Esophagus muscularis mucosa (tissue), 4 donors: ENCODE results near the gene SERTAD1. TPM values are rescaled to one million over a fixed set of nuclear protein-coding genes. Genes with fewer than 3 reads are reported as not detected.

Experiments
- DNase-seq: peaks from one replicate; pipeline ENCODE4 v3.0.0-alpha.2; 2017; ENCODE audit errors: extremely low spot score
- H3K27ac ChIP-seq, 4 donors: fragments of 200-600 bp; sonication (generic); replicated peaks in 1 of 4; 1 replicate in 3 of 4; 2 replicates in 1 of 4; pipeline ENCODE4 v1.5.1; 2016 to 2019; ENCODE audit warnings: mild to moderate bottlenecking in 1 of 4
- H3K27me3 ChIP-seq, 4 donors: fragments of 200-600 bp; sonication (generic); one replicate each; pipeline versions ENCODE4 v1.5.1 to v1.6.0; 2016 to 2019
- H3K36me3 ChIP-seq, 4 donors: fragments of 200-600 bp; sonication (generic); one replicate each; pipeline ENCODE4 v1.5.1; 2016 to 2019
- H3K4me1 ChIP-seq, 4 donors: fragments of 200-600 bp; sonication (generic); one replicate each; pipeline ENCODE4 v1.5.1; 2016 to 2019
- H3K4me3 ChIP-seq, 4 donors: fragments of 200-600 bp; sonication (generic); 1 replicate in 2 of 4; 2 replicates in 2 of 4; pipeline ENCODE4 v1.5.1; 2016 to 2019; ENCODE audit warnings: mild to moderate bottlenecking in 4 of 4, moderate library complexity in 1 of 4
- H3K9me3 ChIP-seq, 4 donors: fragments of 200-600 bp; sonication (generic); 1 replicate in 3 of 4; 2 replicates in 1 of 4; pipeline ENCODE4 v1.5.1; 2016 to 2019
- EP300 ChIP-seq: sonication (generic); formaldehyde crosslinking; IDR thresholded peaks from one replicate; pipeline ENCODE4 v1.6.1; 2017; ENCODE audit warnings: antibody characterized with exemption
- POLR2A ChIP-seq: fragments of 450-650 bp; IDR thresholded peaks from one replicate; pipeline ENCODE4 v1.6.1; 2017; ENCODE audit warnings: antibody characterized with exemption, moderate library complexity, mild to moderate bottlenecking, low read depth
- POLR2AphosphoS5 ChIP-seq, 2 donors: sonication (generic); formaldehyde crosslinking; IDR thresholded peaks; one replicate each; pipeline ENCODE4 v1.6.1; 2017; ENCODE audit warnings: antibody characterized with exemption in 2 of 2
- WGBS: methylation state at CpG from one replicate; pipeline ENCODE4 v1.1.5; 2018; 5-methylcytosine and 5-hydroxymethylcytosine counted together
- intact Hi-C: fragments of 100-400 bp; cut with DNase I; formaldehyde crosslinking; loops from one replicate; pipeline ENCODE4 v1.15.1; 2023
- total RNA-seq, 4 donors: library from RNA; depleted of rRNA; stranded (reverse); fragments of >200 nt; gene quantifications; one replicate each; pipeline versions ENCODE4 v1.1.0 to v1.2.1, GENCODE V29; 2016
- TF ChIP-seq, protein P1 (sequence below), 3 experiments: fragments of 200-600 bp in 2 of 3; fragments of 450-650 bp in 1 of 3; sonication (generic) in 2 of 3; IDR thresholded peaks; one replicate each; pipeline ENCODE4 v1.5.1; 2017 to 2019; ENCODE audit warnings: antibody characterized with exemption in 3 of 3, mild to moderate bottlenecking in 2 of 3, moderate library complexity in 1 of 3

The SERTAD1 gene
- total RNA-seq, 4 donors from 2014 or later = 13.7 to 73.1 (median 22.5) TPM

DNA sequence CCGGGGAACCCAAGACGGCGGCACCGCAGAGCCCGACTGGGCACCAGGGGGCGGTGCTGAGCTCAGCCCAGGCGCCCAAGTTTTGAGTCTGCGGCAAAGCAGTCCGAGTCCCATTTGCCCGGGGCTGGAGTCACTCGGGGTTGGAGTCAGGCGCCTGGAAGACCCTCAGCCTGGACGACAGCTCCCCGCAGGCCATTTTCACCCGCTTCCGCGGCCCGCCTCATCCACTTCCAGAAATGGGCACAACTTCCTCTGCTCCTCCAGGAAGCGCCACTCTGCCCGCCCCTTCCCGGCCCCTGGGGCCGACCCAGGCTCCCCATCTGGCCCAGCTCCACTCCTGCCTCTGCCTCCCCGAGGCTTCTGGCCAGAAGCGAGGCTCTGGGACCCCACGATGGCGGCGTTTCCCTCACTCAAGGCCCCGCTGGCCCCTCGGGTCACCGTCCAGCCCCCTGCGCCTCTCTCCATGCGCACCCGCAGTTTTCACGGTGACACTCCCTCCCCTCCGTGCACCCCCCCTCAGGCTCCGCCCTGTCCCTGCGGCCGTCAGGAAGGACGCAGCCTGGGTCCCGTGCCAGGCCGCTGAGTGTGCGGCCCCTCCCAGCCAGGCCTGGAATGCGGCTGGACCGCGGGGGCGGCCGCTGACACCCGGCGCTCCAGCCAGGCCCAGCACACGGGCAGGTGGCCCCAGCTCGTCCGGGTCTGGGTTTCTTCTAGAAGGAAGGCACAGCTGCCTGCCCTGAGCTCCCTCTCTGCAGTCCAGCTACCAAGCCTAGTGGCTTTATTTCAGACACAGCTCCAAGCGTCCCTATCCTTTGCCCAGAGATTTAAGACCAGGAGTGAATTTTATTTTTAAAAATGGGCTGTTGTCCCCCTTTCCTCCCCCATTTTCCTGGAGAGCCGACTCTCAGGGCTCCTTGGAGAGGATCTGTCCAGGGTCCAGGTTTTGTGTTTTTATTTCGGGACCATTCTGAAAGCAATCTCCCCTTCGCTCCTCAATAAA, 4.7 kb downstream of the SERTAD1 start:
- Histone ChIP-seq H3K9me3 (no peaks in the 10 kb centered on the region), H3K4me3 (peak overlapping the region; percentile 63 to 77 (median 67)), H3K27ac (peak overlapping the region; percentile 98 to 100 (median 100)), H3K4me1 (peaks cover 41 to 67% (median 54%) of the 10 kb centered on the region in 4 donors), H3K27me3 (no peaks in the 10 kb centered on the region), H3K36me3 (peaks cover 10 to 20% (median 13%) of the 10 kb centered on the region in 4 donors)
- 4% methylated on average over 26 of the region's 56 CpGs for WGBS
- intact Hi-C loops = loop anchor here (1.0 kb wide), 1 partner anchor 23 kb away; the partner anchor contains the start of gene SERTAD3
- peak; percentile 97 for DNase-seq
- peak; percentile 88 for TF ChIP-seq POLR2A
- TF ChIP-seq POLR2AphosphoS5 (IDR thresholded peaks at IDR 0.05) = peak; percentile 98 to 99
- TF ChIP-seq EP300 = no peak
- TF ChIP-seq, protein P1, sequence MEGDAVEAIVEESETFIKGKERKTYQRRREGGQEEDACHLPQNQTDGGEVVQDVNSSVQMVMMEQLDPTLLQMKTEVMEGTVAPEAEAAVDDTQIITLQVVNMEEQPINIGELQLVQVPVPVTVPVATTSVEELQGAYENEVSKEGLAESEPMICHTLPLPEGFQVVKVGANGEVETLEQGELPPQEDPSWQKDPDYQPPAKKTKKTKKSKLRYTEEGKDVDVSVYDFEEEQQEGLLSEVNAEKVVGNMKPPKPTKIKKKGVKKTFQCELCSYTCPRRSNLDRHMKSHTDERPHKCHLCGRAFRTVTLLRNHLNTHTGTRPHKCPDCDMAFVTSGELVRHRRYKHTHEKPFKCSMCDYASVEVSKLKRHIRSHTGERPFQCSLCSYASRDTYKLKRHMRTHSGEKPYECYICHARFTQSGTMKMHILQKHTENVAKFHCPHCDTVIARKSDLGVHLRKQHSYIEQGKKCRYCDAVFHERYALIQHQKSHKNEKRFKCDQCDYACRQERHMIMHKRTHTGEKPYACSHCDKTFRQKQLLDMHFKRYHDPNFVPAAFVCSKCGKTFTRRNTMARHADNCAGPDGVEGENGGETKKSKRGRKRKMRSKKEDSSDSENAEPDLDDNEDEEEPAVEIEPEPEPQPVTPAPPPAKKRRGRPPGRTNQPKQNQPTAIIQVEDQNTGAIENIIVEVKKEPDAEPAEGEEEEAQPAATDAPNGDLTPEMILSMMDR (IDR thresholded peaks at IDR 0.05) = peak; percentile 88 to 95 (median 91)

DNA sequence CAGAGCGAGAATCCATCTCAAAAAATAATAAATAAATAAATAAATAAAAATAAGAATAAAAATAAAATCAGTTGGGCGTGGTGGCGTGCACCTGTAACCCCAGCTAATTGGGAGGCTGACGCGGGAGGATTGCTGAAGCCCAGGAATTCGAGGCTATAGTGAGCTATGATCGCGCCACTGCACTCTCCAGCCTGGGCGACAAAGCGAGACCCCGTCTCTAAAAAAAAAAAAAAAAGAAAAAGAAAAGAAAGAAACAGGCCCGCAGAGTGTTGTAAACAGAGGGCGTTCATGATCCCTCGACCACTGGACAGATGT, 5.4 kb downstream of the SERTAD1 start:
- WGBS = 54% methylated on average over 14 of the region's 14 CpGs
- no peaks in the 10 kb centered on the region for H3K27me3 ChIP-seq
- H3K4me3 ChIP-seq = peak overlapping the region; percentile 63 to 77 (median 67)
- TF ChIP-seq EP300 (no peak), POLR2AphosphoS5 (IDR thresholded peaks at IDR 0.05) (no peak), POLR2A (no peak)
- TF ChIP-seq, protein P1 (IDR thresholded peaks at IDR 0.05) = no peak
- peaks cover 10 to 20% (median 13%) of the 10 kb centered on the region in 4 donors for H3K36me3 ChIP-seq
- DNase-seq = no peak
- H3K4me1 ChIP-seq = peaks cover 41 to 68% (median 54%) of the 10 kb centered on the region in 4 donors
- no peaks in the 10 kb centered on the region for H3K9me3 ChIP-seq
- H3K27ac ChIP-seq = peak overlapping the region; percentile 98 to 100 (median 100)
- intact Hi-C loops = no loop called here

DNA sequence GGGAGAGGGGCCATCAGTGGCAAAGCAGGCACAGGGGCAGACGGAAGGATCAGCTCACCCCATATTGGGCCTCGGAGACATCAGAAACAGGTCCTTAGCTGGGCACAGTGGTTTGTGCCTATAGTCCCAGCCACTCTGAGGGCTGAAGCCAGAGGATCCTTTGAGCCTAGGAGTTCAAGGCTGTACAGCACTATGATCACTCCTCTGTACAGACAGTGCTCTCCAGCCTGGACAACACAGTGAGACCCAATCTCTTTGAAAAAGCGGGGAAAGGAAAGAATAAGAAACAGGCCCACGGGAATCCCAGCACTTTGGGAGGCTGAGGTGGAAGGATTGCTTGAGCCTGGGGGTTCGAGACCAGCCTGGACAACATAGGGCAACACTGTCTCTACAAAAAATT, 6.0 kb downstream of the SERTAD1 start:
- TF ChIP-seq POLR2A (no peak), POLR2AphosphoS5 (IDR thresholded peaks at IDR 0.05) (no peak), EP300 (no peak)
- TF ChIP-seq, protein P1 (IDR thresholded peaks at IDR 0.05) = no peak
- WGBS = 84% methylated on average over 5 of the region's 5 CpGs
- no peak for DNase-seq
- peaks cover 10 to 20% (median 13%) of the 10 kb centered on the region in 4 donors for H3K36me3 ChIP-seq
- no peaks in the 10 kb centered on the region for H3K9me3 ChIP-seq
- intact Hi-C loops = no loop called here
- peaks cover 41 to 72% (median 56%) of the 10 kb centered on the region in 4 donors for H3K4me1 ChIP-seq
- H3K4me3 ChIP-seq = no peak overlapping the region
- H3K27me3 ChIP-seq = no peaks in the 10 kb centered on the region
- H3K27ac ChIP-seq = peak overlapping the region in 2 of 4 donors; percentile 2 to 100

DNA sequence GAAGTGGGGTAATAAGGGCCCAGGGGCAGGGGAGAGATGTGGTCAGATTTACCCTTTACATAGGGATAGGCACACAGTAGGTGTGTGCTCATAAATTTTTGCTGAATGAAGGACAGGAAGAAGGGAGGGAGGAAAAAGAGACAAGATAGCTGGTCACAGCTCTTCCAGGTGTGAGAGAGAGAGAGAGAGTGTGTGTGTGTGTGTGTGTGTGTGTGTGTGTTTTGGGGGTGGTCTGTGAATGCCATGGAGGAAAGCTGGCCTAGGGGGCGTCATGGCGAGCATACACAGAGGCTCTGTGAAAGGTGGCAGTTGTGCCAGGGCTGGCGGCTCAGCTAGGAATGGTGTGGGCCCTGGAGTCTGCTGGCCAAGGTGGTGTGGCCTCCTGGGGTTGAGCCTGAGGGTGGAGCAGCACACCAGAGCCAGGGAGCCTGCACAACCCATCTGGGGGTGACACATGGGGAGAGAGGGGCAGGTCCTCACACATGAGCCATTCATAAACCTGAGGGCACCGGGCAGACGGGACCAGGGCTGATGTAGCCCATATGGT, 6.7 kb downstream of the SERTAD1 start:
- Histone ChIP-seq H3K27me3 (no peaks in the 10 kb centered on the region), H3K9me3 (no peaks in the 10 kb centered on the region), H3K4me1 (peaks cover 42 to 68% (median 52%) of the 10 kb centered on the region in 4 donors), H3K4me3 (no peak overlapping the region), H3K27ac (peak overlapping the region in 1 of 4 donors; percentile 2), H3K36me3 (peaks cover 10 to 20% (median 13%) of the 10 kb centered on the region in 4 donors)
- no peak for DNase-seq
- intact Hi-C loops = no loop called here
- WGBS = 77% methylated on average over 4 of the region's 5 CpGs
- TF ChIP-seq POLR2A = no peak

DNA sequence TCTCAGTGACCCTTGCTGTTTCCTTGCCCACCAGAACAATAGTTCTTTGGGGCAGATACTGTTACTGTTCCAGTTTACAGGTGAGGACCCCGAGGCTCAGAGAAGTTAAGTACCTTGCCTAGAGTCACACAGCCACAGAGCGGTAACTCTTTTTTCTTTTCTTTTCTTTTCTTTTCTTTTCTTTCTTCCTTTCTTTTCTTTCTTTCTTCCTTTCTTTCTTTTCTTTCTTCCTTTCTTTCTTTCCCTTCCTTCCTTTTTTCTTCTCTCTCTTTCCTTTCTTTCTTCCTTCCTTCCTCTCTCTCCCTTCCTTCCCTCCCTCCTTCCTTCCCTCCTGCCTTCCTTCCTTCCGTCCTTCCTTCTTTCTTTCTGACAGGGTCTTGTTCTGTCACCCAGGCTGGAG, 7.8 kb downstream of the SERTAD1 start:
- Histone ChIP-seq H3K36me3 (peaks cover 7 to 13% (median 9%) of the 10 kb centered on the region in 4 donors), H3K4me1 (peaks cover 42 to 57% (median 49%) of the 10 kb centered on the region in 4 donors), H3K27me3 (no peaks in the 10 kb centered on the region), H3K9me3 (no peaks in the 10 kb centered on the region), H3K4me3 (no peak overlapping the region), H3K27ac (peak overlapping the region; percentile 64 to 71 (median 70))
- 92% methylated on average over 3 of the region's 3 CpGs for WGBS
- intact Hi-C loops = no loop called here
- TF ChIP-seq EP300 (no peak), POLR2A (no peak), POLR2AphosphoS5 (IDR thresholded peaks at IDR 0.05) (no peak)
- TF ChIP-seq, protein P1 (IDR thresholded peaks at IDR 0.05) = no peak
- no peak for DNase-seq
